ENCODE results near the gene SLC22A23.

Gene SLC22A23

GRCh38 chr6:3307436-3307835 is 149.4 kb downstream of the SLC22A23 start:
- H3K4me3 ChIP-seq (ENCODE audit: low read depth, low read length) = no peak overlapping the region
- TF ChIP-seq CTCF (IDR thresholded peaks at IDR 0.05; ENCODE audit: low read depth, low read length) = no peak

DNA sequence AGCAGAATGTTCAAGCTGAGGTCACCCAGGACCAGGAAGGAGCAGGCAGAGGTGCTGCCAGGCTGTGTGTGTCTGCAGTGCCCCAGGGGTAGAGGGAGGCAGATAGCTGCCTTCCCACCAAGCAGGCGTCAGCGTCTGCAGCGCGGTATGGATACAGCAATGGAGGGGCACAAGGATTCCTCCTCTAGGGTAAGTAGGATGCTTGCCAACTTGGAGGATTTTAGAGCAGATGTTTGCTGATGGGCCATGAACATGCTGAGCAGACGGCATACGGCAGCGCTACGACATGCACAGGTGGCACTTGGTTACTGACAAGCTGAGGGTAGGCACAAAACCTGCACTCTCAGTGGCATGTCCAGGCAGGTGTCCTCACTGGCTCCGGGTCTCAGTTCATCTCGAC is 150.0 kb downstream of the SLC22A23 start:
- TF ChIP-seq CTCF (IDR thresholded peaks at IDR 0.05; ENCODE audit: low read depth, low read length) = no peak
- H3K4me3 ChIP-seq (ENCODE audit: low read depth, low read length) = no peak overlapping the region

- H3K4me3 ChIP-seq (ENCODE audit: low read depth, low read length) = no peak overlapping the region
- TF ChIP-seq CTCF (IDR thresholded peaks at IDR 0.05; ENCODE audit: low read depth, low read length) = no peak
Observed at GRCh38 chr6:3305831-3306230, 151.0 kb downstream of the SLC22A23 start.

GRCh38 chr6:3305216-3305565 is 151.7 kb downstream of the SLC22A23 start:
- H3K4me3 ChIP-seq (ENCODE audit: low read depth, low read length) = no peak overlapping the region
- no peak for TF ChIP-seq CTCF (IDR thresholded peaks at IDR 0.05; ENCODE audit: low read depth, low read length)

- TF ChIP-seq CTCF (IDR thresholded peaks at IDR 0.05; ENCODE audit: low read depth, low read length) = no peak
Observed at GRCh38 chr6:3304500-3305215, 152.2 kb downstream of the SLC22A23 start.

GRCh38 chr6:3303795-3304411 is 152.9 kb downstream of the SLC22A23 start:
- H3K4me3 ChIP-seq (ENCODE audit: low read depth, low read length) = no peak overlapping the region
- no peak for TF ChIP-seq CTCF (IDR thresholded peaks at IDR 0.05; ENCODE audit: low read depth, low read length)

More at GRCh38 chr6:3304500-3305215, 152.2 kb downstream of the SLC22A23 start:
- no peak overlapping the region for H3K4me3 ChIP-seq (ENCODE audit: low read depth, low read length)

- TF ChIP-seq CTCF (IDR thresholded peaks at IDR 0.05; ENCODE audit: low read depth, low read length) = no peak
- H3K4me3 ChIP-seq (ENCODE audit: low read depth, low read length) = no peak overlapping the region
Observed at GRCh38 chr6:3301506-3301905, 155.3 kb downstream of the SLC22A23 start.

Data from WI38 (cell line).